MM.1S (cell line): ENCODE data around the gene RPUSD4.

ENCODE experiments used
- DNase-seq: peaks from one replicate; pipeline ENCODE4 v3.0.0-alpha.2; 2015
- H2AFZ ChIP-seq: fragments of 300-600 bp; sonication (generic); 2 replicates; pipeline ENCODE4 v1.6.0; 2016; ENCODE audit warnings: antibody characterized with exemption, low read length
- H3F3A ChIP-seq: fragments of 300-600 bp; sonication (generic); 2 replicates; pipeline ENCODE4 v1.6.1; 2016; ENCODE audit warnings: mild to moderate bottlenecking, antibody characterized with exemption, low read length, moderate library complexity, mixed read lengths; ENCODE audit not compliant: insufficient read depth
- H3K27ac ChIP-seq: fragments of 300-600 bp; sonication (generic); 2 replicates; pipeline ENCODE4 v1.5.1; 2016; ENCODE audit warnings: mild to moderate bottlenecking, low read length
- H3K27me3 ChIP-seq: fragments of 300-600 bp; sonication (generic); replicated peaks from 2 replicates; pipeline ENCODE4 v1.6.0; 2016; ENCODE audit warnings: low read length; ENCODE audit not compliant: insufficient read depth
- H3K36me3 ChIP-seq: fragments of 300-600 bp; sonication (generic); replicated peaks from 2 replicates; pipeline ENCODE4 v1.6.1; 2016; ENCODE audit warnings: mild to moderate bottlenecking, low read length, mixed read lengths; ENCODE audit not compliant: insufficient read depth
- H3K4me1 ChIP-seq: fragments of 300-600 bp; sonication (generic); 2 replicates; pipeline ENCODE4 v1.6.1; 2016; ENCODE audit warnings: low read length, mixed read lengths
- H3K4me2 ChIP-seq: fragments of 300-600 bp; sonication (generic); 2 replicates; pipeline ENCODE4 v1.6.0; 2016; ENCODE audit warnings: low read depth, low read length
- H3K4me3 ChIP-seq: fragments of 300-600 bp; sonication (generic); 2 replicates; pipeline ENCODE4 v1.5.1; 2016; ENCODE audit warnings: low read length, mixed read lengths
- H3K79me2 ChIP-seq: fragments of 300-600 bp; sonication (generic); 2 replicates; pipeline ENCODE4 v1.6.1; 2016; ENCODE audit warnings: mixed run types, low read length, mixed read lengths
- H3K9ac ChIP-seq: fragments of 300-600 bp; sonication (generic); 2 replicates; pipeline ENCODE4 v1.6.1; 2016; ENCODE audit warnings: low read length, mixed read lengths
- H3K9me2 ChIP-seq: fragments of 300-600 bp; sonication (generic); replicated peaks from 2 replicates; pipeline ENCODE4 v1.6.1; 2016; ENCODE audit warnings: mild to moderate bottlenecking, low read length, mixed read lengths; ENCODE audit not compliant: insufficient read depth
- H3K9me3 ChIP-seq: fragments of 300-600 bp; sonication (generic); replicated peaks from 2 replicates; pipeline ENCODE4 v1.6.1; 2016; ENCODE audit warnings: mild to moderate bottlenecking, low read length, mixed read lengths; ENCODE audit not compliant: insufficient read depth
- H4K20me1 ChIP-seq: fragments of 300-600 bp; sonication (generic); 2 replicates; pipeline ENCODE4 v1.6.1; 2016; ENCODE audit warnings: mild to moderate bottlenecking, low read length, moderate library complexity, mixed read lengths; ENCODE audit not compliant: insufficient read depth
- EZH2 ChIP-seq: fragments of 300-600 bp; sonication (generic); optimal IDR thresholded peaks from 2 replicates; pipeline ENCODE3; 2017; ENCODE audit warnings: low read depth, mild to moderate bottlenecking, antibody characterized with exemption, low read length, mixed read lengths
- EZH2phosphoT487 ChIP-seq: fragments of 300-600 bp; sonication (generic); IDR thresholded peaks from 2 replicates; pipeline ENCODE4 v1.6.1; 2018; ENCODE audit warnings: antibody characterized with exemption, low read length
- TF ChIP-seq, protein P1 (sequence below): fragments of 300-600 bp; sonication (generic); IDR thresholded peaks from 2 replicates; pipeline ENCODE4 v1.5.1; 2016; ENCODE audit warnings: antibody characterized with exemption, low read length, mixed read lengths

Gene RPUSD4

DNA sequence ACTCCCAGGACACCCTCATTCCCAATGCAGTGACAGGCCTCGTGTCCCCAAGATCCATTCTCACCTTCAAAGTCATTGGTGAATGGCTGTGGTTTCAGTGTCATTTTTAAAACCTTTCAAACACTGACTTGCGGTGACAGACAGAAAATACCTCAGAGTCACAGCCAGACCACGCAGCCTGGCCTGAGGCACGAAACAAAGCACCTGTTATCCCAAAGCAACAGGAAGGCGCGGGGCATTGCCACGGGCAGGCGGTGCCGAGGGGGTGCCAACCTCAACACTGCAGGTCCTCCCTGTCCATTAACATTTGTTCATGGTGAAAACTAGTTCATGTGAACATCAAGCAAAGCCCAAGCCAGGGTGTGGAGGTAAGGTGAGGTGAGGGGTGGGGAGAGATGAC is 38.2 kb downstream of the RPUSD4 start:
- no peaks in the 10 kb centered on the region for H3F3A ChIP-seq
- H3K4me2 ChIP-seq: no peak overlapping the region
- no peak overlapping the region; the same call in 1 of the 2 replicates for H3K9ac ChIP-seq
- DNase-seq: peak; percentile 70
- TF ChIP-seq, protein P1, sequence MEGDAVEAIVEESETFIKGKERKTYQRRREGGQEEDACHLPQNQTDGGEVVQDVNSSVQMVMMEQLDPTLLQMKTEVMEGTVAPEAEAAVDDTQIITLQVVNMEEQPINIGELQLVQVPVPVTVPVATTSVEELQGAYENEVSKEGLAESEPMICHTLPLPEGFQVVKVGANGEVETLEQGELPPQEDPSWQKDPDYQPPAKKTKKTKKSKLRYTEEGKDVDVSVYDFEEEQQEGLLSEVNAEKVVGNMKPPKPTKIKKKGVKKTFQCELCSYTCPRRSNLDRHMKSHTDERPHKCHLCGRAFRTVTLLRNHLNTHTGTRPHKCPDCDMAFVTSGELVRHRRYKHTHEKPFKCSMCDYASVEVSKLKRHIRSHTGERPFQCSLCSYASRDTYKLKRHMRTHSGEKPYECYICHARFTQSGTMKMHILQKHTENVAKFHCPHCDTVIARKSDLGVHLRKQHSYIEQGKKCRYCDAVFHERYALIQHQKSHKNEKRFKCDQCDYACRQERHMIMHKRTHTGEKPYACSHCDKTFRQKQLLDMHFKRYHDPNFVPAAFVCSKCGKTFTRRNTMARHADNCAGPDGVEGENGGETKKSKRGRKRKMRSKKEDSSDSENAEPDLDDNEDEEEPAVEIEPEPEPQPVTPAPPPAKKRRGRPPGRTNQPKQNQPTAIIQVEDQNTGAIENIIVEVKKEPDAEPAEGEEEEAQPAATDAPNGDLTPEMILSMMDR: no peak
- TF ChIP-seq EZH2phosphoT487 (no peak), EZH2 (no peak)
- no peak overlapping the region for H3K4me3 ChIP-seq
- no peaks in the 10 kb centered on the region for H4K20me1 ChIP-seq
- peak overlapping the region; percentile 33; the same call in 1 of the 2 replicates for H3K27ac ChIP-seq
- no peaks in the 10 kb centered on the region for H3K9me3 ChIP-seq
- no peaks in the 10 kb centered on the region for H3K9me2 ChIP-seq
- H2AFZ ChIP-seq: no peak overlapping the region
- H3K27me3 ChIP-seq: no peaks in the 10 kb centered on the region
- no peaks in the 10 kb centered on the region for H3K36me3 ChIP-seq
- H3K79me2 ChIP-seq: no peaks in the 10 kb centered on the region
- H3K4me1 ChIP-seq: peaks cover 12% of the 10 kb centered on the region

DNA sequence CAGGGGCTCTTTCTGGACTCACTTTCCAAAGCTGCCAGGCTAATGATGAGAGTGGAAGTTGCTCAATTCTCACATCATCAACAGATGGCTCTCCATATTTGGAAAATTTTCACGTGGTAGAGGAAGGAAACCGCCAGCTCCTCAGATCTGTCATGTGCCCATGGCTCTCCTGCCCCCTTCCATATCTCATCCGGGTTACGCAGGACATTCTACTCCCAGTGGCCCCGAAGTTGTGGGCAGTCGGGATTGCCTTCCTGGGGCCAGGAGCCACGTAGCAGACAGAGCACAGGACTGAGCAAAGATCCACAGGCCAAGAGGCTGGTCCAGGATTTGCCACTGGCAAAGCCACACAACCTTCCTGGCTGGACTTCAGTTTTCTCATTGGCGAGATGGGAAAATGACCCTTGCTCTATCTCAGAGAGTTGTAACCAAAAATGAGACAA is 38.8 kb downstream of the RPUSD4 start:
- peak overlapping the region; percentile 33; the same call in 1 of the 2 replicates for H3K27ac ChIP-seq
- H4K20me1 ChIP-seq: no peaks in the 10 kb centered on the region
- no peaks in the 10 kb centered on the region for H3K9me3 ChIP-seq
- TF ChIP-seq, protein P1: no peak
- no peak for TF ChIP-seq EZH2
- TF ChIP-seq EZH2phosphoT487: no peak
- H3K79me2 ChIP-seq: no peaks in the 10 kb centered on the region
- no peak overlapping the region for H3K4me2 ChIP-seq
- no peaks in the 10 kb centered on the region for H3K9me2 ChIP-seq
- no peak overlapping the region for H2AFZ ChIP-seq
- H3K27me3 ChIP-seq: no peaks in the 10 kb centered on the region
- H3K36me3 ChIP-seq: no peaks in the 10 kb centered on the region
- H3K4me3 ChIP-seq: no peak overlapping the region
- H3K9ac ChIP-seq: no peak overlapping the region
- H3F3A ChIP-seq: no peaks in the 10 kb centered on the region
- DNase-seq: no peak
- H3K4me1 ChIP-seq: peaks cover 12% of the 10 kb centered on the region

DNA sequence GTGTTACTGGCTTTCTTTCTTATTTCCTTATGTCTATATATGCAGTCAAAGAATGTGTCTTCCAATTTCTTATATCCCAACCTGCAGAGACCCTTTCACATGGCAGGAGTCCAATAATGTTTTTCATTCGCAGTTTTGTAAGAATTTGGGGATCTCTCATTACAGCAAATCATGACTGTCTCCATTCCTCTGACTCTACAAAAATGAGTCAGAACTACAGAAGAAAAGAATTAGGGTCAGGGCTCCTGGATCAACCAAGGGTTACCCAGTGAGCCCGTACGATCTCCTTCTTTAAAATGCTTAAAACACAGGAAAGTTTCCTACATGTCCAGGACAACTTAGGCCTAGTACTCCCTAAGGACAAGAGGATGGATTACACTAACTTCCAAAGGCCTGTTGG is 42.2 kb downstream of the RPUSD4 start:
- Histone ChIP-seq H3K4me2 (no peak overlapping the region), H3K4me3 (no peak overlapping the region), H3K79me2 (no peaks in the 10 kb centered on the region), H3F3A (no peaks in the 10 kb centered on the region), H2AFZ (no peak overlapping the region), H3K4me1 (peaks cover 12% of the 10 kb centered on the region), H3K9me2 (no peaks in the 10 kb centered on the region), H3K9me3 (no peaks in the 10 kb centered on the region), H3K27ac (no peak overlapping the region), H3K27me3 (no peaks in the 10 kb centered on the region), H4K20me1 (no peaks in the 10 kb centered on the region), H3K36me3 (no peaks in the 10 kb centered on the region), H3K9ac (no peak overlapping the region)
- TF ChIP-seq EZH2phosphoT487: no peak
- TF ChIP-seq EZH2: no peak
- TF ChIP-seq, protein P1: no peak
- no peak for DNase-seq
